GM12864 (cell line): ENCODE results near the gene SUGT1.

Source experiments
- DNase-seq: peaks from one replicate; pipeline ENCODE4 v3.0.0-alpha.2; 2011; ENCODE audit warnings: low read depth
- H3K4me3 ChIP-seq: 2 replicates; pipeline ENCODE4 v1.5.1; 2011; ENCODE audit warnings: mild to moderate bottlenecking, low read depth, low read length, control low read depth
- TF ChIP-seq, protein P1 (sequence below): IDR thresholded peaks from 2 replicates; pipeline ENCODE4 v1.5.1; 2011; ENCODE audit warnings: low read depth, mild to moderate bottlenecking, moderate library complexity, low read length, control low read depth, inconsistent platforms; ENCODE audit errors: missing control alignments

SUGT1 gene

DNA sequence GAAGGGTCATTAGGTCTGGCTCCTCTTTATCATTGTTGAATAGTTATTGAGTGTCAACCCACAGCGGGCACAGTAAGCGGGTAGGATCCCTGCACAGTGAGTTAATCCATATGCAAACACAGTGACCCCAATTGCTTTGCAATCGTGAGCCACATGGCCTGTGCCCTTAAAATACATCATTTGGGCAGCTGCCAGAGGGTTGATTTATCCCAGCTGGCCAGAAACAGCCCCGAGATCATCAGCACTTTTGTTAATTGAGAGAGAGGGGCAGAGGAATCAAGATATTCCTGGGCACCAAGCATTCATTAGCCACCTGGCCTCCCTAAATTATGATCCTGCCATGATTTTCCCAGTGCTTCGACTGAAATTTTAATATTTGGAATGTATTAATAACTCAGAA, 96.8 kb downstream of the SUGT1 start:
- no peak for DNase-seq
- H3K4me3 ChIP-seq = no peak overlapping the region
- TF ChIP-seq, protein P1, sequence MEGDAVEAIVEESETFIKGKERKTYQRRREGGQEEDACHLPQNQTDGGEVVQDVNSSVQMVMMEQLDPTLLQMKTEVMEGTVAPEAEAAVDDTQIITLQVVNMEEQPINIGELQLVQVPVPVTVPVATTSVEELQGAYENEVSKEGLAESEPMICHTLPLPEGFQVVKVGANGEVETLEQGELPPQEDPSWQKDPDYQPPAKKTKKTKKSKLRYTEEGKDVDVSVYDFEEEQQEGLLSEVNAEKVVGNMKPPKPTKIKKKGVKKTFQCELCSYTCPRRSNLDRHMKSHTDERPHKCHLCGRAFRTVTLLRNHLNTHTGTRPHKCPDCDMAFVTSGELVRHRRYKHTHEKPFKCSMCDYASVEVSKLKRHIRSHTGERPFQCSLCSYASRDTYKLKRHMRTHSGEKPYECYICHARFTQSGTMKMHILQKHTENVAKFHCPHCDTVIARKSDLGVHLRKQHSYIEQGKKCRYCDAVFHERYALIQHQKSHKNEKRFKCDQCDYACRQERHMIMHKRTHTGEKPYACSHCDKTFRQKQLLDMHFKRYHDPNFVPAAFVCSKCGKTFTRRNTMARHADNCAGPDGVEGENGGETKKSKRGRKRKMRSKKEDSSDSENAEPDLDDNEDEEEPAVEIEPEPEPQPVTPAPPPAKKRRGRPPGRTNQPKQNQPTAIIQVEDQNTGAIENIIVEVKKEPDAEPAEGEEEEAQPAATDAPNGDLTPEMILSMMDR = no peak
